CMK (cell line): ENCODE data around the gene GPR15.
"Not testable (repeated sequence)": the region's sequence is repeated elsewhere in the genome, so short reads cannot be mapped to it uniquely, and the experiment has no call there.

Source experiments
- DNase-seq: peaks from one replicate; pipeline ENCODE4 v3.0.0-alpha.2; 2010; ENCODE audit warnings: low read depth

GPR15 gene

GRCh38 chr3:98558100-98558827 is 26.5 kb downstream of the GPR15 start:
- DNase-seq, result no peak

DNA sequence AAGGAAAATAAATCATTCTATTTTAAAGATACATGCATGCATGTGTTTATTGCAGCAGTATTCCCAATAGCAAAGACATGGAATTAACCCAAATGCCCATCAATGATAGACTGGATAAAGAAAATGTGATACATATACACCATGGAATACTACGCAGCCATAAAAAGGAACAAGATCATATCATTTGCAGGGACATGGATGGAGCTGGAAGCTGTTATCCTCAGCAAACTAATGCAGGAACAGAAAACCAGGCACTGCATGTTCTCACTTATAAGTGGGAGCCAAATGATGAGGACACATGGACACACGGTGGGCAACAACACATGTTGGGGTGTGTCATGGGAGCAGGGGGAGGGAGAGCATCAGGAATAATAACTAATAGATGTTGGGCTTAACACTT is 28.0 kb downstream of the GPR15 start:
- not testable (repeated sequence) for DNase-seq

- DNase-seq, result no peak
Observed at GRCh38 chr3:98560911-98561310, 29.1 kb downstream of the GPR15 start.

GRCh38 chr3:98561727-98562521 is 30.1 kb downstream of the GPR15 start:
- DNase-seq, result no peak

- no peak for DNase-seq
Observed at GRCh38 chr3:98563661-98564281, 32.0 kb downstream of the GPR15 start.

DNA sequence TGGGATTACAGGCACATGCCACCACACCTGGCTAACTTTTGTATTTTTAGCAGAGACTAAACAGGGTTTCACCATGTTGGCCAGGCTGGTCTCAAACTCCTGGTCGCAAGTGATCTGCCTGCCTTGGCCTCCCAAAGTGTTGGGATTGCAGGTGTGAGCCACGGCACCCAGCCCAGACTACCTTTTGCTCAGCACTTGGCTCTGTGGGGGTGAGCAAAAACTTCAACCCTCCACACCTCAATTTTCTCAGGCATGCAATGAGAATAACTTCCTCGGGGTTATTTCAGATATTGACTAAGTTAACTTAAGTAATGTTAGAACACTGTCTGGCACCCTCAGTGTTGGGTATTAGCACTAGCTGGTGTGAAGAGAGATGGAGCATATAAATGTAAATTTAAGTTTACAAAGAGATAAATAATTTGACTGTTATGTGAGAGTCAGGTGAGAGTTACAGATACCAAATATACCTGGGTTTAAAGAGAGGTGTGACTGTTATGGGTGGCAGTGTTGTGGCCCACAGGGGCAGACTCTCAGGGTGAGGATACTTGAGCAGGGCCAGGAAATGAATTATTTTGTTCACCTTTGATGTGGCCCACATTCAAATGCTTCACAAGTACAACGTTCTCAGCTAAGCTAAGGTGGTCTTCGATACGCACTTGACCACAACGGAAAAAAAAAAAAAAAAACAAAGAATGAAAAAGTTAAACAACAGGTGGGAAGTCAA is 32.7 kb downstream of the GPR15 start:
- no peak for DNase-seq

GRCh38 chr3:98565237-98565643 is 33.5 kb downstream of the GPR15 start:
- no peak for DNase-seq

DNA sequence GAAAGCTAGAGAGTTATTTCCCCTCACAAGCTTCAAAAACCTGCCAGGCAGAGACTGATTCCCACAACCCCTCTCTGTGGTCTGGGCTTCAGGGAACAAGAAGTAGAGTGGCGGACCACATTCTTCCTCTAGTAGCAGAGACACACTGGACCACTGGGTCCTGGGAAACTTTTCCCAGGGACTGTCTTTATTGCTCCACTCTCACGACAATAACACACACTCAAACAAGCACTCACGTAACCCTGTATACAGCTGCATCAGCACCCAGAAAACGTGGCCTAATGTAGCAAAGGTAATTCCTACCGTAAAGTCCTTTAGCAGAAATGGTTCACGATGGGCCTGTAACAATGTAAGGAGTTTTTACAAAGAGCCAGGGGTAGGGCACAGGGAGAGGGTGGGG is 34.1 kb downstream of the GPR15 start:
- no peak for DNase-seq

GRCh38 chr3:98567666-98568270 is 36.0 kb downstream of the GPR15 start:
- no peak for DNase-seq

DNA sequence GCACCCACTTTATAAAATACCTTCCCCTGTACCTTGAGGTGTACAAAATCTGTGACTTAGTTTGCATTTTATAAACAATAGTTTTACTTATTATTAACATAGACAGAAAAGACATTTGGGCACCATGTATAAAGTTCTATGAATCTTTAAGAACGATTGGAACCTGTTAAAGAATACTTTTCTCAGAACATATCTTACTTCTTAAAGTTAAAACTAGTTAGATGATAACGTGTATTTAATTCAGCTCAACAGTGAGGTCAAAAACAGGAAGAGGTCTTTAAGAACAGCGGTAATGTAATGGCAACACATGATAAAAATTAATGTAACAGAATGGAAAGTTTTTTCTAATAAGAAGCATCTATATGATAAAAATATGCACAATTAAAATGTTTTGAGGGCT is 36.6 kb downstream of the GPR15 start:
- DNase-seq, result no peak

DNA sequence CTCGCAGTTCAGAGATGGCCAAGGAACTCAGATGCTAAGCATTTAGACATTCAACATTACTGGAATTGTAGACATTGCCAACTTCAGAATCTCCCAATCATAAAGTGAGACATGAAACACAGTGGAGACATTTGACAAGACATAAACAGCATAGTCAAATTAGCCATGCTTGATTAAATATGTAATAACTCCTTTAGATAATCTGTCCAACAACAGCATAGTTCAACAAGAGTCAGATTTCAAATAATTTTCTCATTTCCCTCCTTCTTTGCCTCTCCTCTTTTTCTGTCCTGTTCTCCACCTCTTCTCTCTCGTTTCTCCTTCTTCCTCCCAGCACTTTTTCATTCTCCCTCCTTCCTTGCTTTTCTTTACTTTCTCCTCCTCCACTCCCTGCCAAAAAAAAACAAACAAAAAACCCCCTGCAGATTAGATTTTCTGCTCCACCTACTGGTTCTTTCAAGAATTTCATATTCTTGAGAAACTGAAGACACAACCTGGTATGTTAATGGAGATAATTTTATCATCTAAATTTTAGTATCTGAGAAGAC is 41.5 kb downstream of the GPR15 start:
- no peak for DNase-seq

DNA sequence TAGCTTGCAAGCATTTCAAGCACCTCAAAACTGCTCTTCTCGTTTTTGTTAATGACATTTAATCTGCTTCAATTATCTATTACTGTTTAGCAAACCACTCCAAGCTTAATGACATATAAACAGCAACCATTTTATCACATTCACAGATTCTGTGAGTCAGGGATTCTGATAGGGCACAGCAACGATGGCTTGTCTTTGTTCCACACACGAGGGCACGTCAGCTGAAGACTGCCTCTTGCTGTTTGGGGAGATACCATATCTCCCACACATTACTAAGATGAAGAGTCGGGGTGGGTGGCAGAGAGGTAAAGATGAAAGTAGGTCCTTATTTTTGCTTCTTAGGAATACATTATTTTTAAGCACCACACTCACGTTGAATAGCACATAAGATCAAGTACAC is 42.4 kb downstream of the GPR15 start:
- no peak for DNase-seq

GRCh38 chr3:98577178-98577895 is 45.6 kb downstream of the GPR15 start:
- DNase-seq, result no peak

DNA sequence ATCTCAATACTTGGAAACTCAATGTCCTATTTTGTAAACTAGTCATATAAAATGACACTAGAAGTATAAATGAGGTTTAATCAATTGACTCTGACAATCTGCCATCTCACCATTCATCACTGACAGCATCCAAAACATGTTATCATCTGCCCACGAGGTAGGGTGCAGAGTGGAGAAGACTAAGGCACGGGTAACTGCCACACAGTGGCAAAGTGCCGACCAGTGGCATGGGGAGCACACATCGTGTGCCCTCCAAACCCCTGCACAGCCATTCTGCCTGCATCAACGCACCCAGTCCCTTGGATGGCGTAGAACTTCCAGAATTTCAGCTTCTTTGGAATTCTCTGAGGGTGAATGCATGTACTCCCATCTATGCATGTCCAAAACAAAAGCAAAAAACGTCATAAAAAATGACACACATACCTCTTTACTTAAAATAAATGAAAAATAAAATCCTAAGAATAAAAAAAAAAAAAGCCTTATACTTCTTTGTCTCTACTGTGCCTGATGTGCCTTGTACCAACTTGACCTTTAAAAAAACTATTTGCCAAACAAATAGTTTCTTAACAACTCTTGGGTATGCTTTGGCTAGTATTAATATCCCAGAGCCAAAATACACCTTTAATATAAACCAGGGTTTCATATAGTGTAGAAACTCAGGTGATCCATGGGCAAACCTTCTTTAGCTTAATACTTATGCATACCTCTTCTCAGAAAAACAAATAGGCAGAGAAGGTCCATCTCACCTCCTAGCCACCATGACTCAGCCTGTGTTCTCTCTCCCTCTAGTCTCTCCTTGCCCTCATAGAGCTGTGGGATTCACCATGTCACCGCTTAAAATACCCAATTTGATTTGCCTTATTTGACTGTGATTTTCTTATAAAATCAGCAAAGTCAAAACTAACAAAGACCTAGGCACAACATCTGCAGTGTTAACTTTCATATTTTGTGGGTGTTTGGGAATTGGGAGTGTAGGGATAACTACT is 48.9 kb downstream of the GPR15 start:
- no peak for DNase-seq

GRCh38 chr3:98581474-98581873 is 49.7 kb downstream of the GPR15 start:
- DNase-seq, result no peak

DNA sequence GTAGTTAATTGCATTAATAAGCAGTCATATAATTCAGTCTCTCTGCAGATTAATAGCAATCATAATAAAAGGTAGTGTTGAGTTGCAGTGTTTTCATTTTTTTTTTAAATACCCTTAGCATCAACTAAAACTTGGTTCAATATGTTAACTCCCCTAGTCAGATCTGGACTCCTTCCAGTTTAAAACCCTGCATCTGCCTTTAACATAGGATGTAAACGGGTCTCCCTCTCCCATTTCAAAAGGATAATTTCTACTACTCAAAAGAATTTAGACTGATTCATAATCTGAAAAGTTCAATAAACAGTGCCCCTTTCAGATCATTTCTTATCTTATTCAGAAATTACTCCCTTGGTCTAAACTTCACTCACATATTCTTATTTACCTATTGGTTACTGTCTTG is 50.3 kb downstream of the GPR15 start:
- DNase-seq, result no peak

- peak; percentile 93 for DNase-seq
Observed at GRCh38 chr3:98583766-98584165, 52.0 kb downstream of the GPR15 start.
